LHCN-M2 (cell line): ENCODE data around the gene CCDC188. TPM values are rescaled to one million over a fixed set of nuclear protein-coding genes. Genes with fewer than 3 reads are reported as not detected.

Source experiments
- DNase-seq: peaks from one replicate; pipeline ENCODE4 v3.0.0-alpha.2; 2012; ENCODE audit warnings: low read depth
- polyA plus RNA-seq: library from polyadenylated mRNA; unstranded; fragments of >200 nt; gene quantifications from one replicate; pipeline ENCODE4 v1.2.1, GENCODE V29; 2012; ENCODE audit warnings: missing spikeins
- total RNA-seq: library from RNA; depleted of rRNA; stranded (reverse); fragments of >200 nt; gene quantifications from 2 replicates; pipeline ENCODE4 v1.2.3, GENCODE V29; 2014; rRNA removed

Gene CCDC188
- total RNA-seq: 1.8 and 2.7 TPM in 2 replicates
- 1.2 TPM for polyA plus RNA-seq

DNA sequence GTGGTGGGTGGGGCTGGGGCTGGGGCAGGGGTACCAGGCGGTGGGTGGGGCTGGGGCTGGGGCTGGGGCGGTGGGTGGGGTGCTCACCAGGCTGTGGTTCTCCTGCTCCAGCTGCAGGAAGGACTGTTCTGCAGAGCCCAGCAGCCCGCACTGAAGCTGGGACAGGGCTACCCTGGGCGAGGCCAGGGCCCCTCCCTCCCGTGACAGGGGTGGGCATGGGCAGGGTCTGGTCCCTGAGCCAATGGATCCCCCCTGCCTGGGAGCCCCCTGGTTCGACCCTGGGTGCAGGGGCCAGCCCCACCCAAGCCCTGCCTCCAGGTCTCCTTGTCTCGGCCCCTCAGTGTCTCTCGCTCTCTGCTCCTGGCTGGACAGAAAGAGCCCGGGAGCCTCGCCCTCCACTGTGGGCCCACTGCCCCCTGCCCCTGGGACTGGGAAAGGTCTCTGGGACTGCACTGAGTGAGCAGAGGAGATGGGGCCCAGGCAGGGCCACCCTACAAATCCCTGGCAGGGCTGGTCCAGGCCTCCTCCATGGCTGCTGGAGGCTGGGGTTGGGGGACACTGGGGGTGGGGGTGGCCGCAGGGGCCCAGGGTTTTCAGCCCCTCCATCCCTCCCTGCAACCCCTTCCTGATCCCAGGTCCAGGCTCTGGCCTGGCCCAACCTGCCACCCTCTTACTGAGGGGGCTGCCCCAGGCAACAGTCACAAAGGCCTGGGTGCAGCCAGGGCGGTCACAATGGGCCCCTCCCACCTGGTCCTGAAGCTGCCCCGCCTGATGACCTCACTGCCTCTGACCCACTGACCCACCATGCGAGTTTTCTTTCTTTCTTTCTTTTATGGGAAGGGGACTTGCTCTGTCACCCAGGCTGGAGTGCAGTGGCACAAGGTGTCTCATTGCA is at the start of gene CCDC188:
CCDC188 (minus strand) TSS at position 675 of the 895 bp plus-strand sequence; CDS start at position 606, 69 bp downstream.
- DNase-seq: no peak

DNA sequence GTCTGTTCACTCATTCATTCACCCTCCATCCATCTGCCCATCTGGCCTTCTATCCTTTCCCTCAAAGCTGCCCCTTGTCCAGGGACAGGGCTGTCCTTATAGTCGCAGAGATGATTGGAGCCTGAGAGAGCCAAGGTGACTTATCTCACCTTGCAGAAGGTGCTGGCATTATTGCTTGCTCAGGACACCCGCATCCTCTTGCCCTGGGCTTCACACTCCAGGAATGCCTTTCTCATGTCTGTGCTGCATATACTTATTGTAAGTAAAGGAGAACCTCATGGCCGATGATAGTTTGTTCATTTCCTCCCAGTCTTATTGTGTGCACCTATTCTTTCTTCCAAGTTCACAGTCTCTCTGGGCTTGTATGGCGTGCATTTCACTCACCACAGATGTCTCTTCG is 49.1 kb upstream of the CCDC188 start:
- DNase-seq: no peak

DNA sequence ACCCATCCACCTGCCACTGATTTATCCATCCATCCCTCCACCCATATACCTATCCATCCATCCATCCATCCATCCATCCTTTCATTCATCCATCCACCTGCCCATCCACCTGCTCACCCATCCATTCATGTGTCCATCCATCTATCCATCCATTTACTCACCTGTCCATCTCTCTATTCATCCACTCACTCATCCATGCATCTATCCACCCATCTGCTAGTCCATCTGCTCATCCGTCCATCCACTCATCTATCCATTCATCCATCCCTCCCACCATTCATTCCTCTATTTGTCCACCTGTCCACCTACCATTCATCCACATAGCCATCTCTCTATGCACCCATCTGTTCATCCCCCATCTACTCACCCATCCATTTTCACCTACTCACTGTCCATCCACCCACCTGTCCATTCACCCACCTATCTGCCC is 48.6 kb upstream of the CCDC188 start:
- no peak for DNase-seq

DNA sequence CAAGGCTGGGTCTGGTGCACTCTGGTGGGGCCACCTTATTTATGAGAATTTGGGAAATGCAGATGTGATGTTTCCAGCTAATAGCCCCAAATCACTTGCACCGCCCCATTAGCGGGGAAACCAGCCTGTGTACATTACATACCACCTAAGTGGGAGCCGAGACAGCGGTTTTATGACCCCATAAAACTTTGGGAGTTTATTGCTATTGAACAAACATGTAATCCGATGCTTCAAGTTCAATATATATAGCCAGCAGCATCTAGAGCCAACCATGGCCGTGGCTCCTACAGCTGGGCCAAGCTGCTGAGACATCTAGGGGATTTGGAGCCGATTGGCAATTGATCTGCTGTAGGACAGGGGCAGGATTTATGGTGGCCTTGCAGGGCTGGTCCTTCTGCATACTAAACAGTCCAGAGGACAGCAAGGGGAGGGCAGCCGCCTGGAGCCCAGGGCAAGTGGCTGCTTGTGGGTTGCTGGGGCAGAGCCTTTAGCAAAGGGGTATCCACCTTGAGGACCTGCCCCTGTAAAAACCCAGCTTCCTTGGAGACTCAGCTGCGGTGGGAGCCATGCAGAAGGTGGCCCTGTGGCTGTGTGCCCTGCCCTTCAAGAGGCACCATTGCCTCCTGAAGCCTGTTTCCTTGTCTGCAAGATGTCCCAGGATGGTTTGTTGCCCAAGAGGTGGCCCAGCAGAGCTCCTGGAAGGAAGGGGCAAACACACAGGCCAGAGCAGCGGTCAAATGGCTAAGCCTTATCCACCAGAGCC is 47.9 kb upstream of the CCDC188 start:
- no peak for DNase-seq

DNA sequence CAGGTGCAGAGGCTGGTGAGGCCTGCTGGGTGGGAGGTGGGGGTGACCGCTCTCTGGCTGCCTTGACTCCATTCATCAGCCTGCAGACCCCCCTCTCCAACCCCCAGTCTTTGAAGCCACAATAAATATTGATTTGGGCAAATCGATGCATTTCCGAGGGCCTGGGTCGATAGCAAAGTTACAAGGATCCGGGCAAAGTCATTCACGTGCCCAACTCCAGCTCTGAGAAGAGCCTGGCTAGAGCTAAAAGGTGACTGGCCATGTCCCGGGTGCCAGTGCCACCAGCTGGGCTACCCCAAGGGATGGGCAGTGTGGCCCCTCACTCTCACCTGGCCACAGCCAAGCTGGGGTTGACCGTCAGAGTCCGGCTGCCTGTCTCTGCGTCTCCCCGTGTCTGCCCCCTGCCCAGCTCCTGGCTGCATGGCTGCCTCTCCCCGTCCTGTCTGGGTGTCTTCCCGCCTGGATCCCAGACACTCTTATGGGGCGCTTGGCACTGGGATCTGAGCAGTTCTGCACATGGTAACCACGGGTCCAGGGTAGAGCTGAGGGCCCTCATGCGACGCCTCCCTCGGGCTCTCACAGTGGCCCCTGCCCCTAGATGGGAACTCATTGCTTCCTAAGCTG is 46.7 kb upstream of the CCDC188 start:
- no peak for DNase-seq

GRCh38 chr22:20196094-20196842 is 45.4 kb upstream of the CCDC188 start:
- DNase-seq: no peak

- DNase-seq: no peak
Observed at GRCh38 chr22:20194681-20195593, 44.1 kb upstream of the CCDC188 start.

DNA sequence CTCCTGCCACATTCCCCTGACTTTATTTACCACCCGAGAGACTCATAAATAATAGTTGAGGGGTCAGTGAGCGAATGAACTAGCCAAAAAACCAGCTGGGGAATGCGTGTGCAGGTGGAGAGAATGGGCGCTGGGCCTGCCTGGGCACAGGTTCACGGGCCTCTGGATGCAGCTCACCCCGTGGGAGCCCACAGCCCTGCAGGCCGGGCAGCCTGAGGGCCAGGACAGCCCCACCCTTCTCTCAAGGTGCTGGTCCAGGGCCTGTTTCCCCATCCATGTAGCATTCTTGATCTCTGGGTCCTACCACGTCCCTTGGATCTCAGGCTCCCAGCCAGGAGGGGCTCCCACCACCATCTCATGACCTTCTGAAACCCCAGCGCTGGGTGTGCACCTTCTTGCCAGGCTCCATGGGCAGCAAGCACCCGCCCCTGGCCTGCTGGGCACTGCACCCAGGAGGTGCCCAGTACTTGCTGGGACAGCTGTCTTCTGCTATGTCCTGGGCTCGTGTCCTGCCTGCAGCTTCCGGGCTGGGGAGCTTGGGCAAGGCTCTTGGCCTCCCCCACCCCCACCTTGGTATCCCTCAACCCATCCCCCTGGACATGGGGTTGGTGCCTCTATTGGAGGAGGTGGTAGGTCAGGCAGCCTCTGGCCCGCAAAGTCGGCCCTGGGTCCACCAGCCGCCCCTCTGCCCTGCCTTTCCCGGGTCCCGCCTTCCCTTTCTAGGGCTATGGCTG is 43.1 kb upstream of the CCDC188 start:
- no peak for DNase-seq

GRCh38 chr22:20192972-20193760 is 42.3 kb upstream of the CCDC188 start:
- no peak for DNase-seq

- DNase-seq: no peak
Observed at GRCh38 chr22:20192293-20192971, 41.6 kb upstream of the CCDC188 start.

- no peak for DNase-seq
Observed at GRCh38 chr22:20191803-20192202, 40.9 kb upstream of the CCDC188 start.

- DNase-seq: no peak
Observed at GRCh38 chr22:20191000-20191515, 40.2 kb upstream of the CCDC188 start.

GRCh38 chr22:20188567-20188877 is 37.7 kb upstream of the CCDC188 start:
- DNase-seq: no peak

DNA sequence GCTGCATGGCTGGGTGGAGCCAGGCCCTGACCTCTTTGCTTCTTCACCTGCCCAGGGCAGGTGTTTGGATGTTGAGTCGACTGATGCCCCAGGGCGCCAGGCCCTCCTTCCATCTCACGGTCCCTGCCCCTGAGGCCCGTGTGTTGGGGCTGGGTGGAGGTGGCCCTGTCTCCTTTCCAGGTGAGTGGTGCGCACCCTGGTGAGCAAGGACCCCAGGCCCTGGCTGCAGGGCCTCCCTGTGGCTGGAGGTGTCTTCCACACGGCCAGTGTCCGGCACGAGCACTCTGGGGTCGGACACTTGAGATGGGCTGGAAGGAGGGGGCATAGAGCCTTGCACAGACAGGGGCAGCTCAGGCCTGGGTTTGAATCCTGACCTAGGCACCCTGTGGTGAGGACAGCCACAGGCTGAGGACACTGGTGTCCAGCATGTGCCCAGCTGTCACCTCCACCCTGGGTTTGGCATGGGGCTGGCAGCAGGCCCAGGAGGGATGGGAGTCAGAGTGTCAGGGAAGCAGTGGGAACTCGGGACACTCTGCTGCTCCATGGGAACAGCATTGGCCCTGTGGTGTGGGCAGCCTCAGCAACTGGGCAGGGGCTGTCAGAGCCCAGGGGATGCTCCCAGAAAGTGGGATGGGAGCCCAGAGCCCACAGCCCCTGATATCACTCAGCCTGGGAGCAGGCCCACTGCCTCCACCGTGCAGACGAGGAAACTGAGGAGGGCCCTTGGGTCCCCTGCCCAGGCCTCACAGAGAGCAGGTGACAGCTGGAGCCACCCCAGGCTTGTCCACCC is 37.1 kb upstream of the CCDC188 start:
- DNase-seq: no peak

GRCh38 chr22:20186871-20187546 is 36.2 kb upstream of the CCDC188 start:
- no peak for DNase-seq

DNA sequence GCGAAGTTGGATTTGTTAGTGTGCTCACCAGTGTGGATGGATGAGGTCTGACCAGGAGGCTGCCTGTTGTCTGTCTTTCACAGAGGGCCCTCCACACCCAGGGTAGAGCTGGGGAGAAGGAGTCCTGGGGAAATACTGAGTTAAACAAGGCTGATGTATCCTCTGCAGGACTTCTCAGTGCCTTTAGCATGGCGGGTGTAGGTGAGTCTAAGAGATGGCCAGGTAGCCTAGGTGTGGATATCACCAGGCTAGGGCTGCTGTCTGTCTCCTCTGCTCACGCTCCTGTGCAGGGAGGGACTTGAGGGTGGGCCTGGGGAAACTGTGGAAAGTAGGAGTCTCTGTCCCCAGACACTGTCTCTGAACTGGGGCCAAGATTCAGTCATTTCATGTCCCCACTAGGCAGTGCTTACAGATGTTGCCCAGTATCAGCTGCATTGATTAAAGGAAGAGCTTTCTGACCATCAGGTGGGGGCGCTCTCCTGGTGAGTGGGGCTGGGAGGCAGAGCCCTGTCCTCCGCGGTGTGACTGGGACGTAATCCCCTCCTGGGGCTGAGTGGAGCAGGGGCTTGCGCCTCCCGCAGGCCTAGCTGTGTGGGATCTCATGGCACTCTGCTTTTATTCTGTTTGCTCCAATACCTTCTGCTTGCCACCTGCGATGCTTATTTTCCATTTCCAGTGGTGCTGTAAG is 35.5 kb upstream of the CCDC188 start:
- no peak for DNase-seq
